Glutamatergic neuron (in vitro differentiated cells): ENCODE measurements around the gene CRACDL. TPM values are rescaled to one million over a fixed set of nuclear protein-coding genes. Genes with fewer than 3 reads are reported as not detected.

Experiments
- DNase-seq: peaks from one replicate; pipeline ENCODE4 v3.0.0; 2022
- H3K27ac Mint-ChIP-seq: one replicate; pipeline ENCODE4 v1.8.0; 2020; ENCODE audit warnings: mild to moderate bottlenecking, mixed read lengths, inconsistent platforms; ENCODE audit not compliant: unreplicated experiment
- H3K27me3 Mint-ChIP-seq: one replicate; pipeline ENCODE4 v1.8.0; 2020; ENCODE audit warnings: mild to moderate bottlenecking, moderate library complexity, mixed read lengths, inconsistent platforms; ENCODE audit not compliant: unreplicated experiment
- H3K36me3 Mint-ChIP-seq: one replicate; pipeline ENCODE4 v1.8.0; 2020; ENCODE audit warnings: mild to moderate bottlenecking, mixed read lengths, inconsistent platforms; ENCODE audit not compliant: unreplicated experiment
- H3K4me1 Mint-ChIP-seq: one replicate; pipeline ENCODE4 v1.8.0; 2020; ENCODE audit warnings: mild to moderate bottlenecking, low read depth, mixed read lengths, inconsistent platforms; ENCODE audit not compliant: unreplicated experiment
- H3K4me3 Mint-ChIP-seq: one replicate; pipeline ENCODE4 v1.8.0; 2020; ENCODE audit warnings: mild to moderate bottlenecking, mixed read lengths, inconsistent platforms; ENCODE audit not compliant: unreplicated experiment
- H3K9me3 Mint-ChIP-seq: one replicate; pipeline ENCODE4 v1.8.0; 2020; ENCODE audit warnings: mild to moderate bottlenecking, moderate library complexity, mixed read lengths, inconsistent platforms; ENCODE audit not compliant: unreplicated experiment
- total RNA-seq: library from RNA; stranded (reverse); fragmentation: NEBNext Ultra II Directional; extraction: Animal tissue kit (Norgen Biotek cat#: 25700); gene quantifications from one replicate; pipeline ENCODE4 v1.2.1, GENCODE V29; 2021; ENCODE audit not compliant: unreplicated experiment
- TF ChIP-seq, protein P1 (sequence below): fragments of 200-600 bp; sonication (generic); IDR thresholded peaks from one replicate; pipeline ENCODE4 v1.5.0; 2021; ENCODE audit not compliant: partially characterized antibody, unreplicated experiment

Gene CRACDL
- total RNA-seq, 1 donor from 2014 or later = 2.1 TPM

DNA sequence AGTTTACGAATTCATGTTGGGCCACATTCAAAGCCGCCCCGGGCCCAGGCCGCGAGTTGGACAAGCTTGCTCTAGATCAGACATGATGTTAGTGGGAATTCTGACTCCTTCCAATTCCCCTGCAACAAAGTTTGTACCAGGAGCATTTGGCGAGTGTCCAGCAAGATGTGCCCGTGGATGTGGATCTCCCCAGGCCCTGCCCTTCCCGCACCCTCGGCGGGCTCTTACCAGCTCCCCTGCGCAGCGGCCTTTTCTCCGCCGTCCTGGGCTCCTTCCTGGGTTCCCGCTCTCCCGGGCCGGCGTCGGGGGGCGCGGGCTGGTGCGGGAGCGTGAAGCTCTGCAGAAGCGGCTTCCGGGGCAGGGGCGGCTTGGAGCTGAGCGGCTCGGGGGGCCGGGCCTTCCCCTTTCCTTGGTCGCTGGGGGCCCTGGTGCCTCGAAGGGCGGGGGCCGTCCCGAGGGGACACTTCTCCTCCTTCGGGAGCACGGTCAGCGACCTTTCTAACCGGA, 114.3 kb downstream of the CRACDL start:
- Mint-ChIP-seq H3K27me3 (peaks cover 11% of the 10 kb centered on the region), H3K27ac (no peak overlapping the region), H3K36me3 (no peaks in the 10 kb centered on the region), H3K4me3 (peak overlapping the region; percentile 64), H3K9me3 (peaks cover 9% of the 10 kb centered on the region), H3K4me1 (peaks cover 6% of the 10 kb centered on the region)
- DNase-seq = no peak
- TF ChIP-seq, protein P1, sequence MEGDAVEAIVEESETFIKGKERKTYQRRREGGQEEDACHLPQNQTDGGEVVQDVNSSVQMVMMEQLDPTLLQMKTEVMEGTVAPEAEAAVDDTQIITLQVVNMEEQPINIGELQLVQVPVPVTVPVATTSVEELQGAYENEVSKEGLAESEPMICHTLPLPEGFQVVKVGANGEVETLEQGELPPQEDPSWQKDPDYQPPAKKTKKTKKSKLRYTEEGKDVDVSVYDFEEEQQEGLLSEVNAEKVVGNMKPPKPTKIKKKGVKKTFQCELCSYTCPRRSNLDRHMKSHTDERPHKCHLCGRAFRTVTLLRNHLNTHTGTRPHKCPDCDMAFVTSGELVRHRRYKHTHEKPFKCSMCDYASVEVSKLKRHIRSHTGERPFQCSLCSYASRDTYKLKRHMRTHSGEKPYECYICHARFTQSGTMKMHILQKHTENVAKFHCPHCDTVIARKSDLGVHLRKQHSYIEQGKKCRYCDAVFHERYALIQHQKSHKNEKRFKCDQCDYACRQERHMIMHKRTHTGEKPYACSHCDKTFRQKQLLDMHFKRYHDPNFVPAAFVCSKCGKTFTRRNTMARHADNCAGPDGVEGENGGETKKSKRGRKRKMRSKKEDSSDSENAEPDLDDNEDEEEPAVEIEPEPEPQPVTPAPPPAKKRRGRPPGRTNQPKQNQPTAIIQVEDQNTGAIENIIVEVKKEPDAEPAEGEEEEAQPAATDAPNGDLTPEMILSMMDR = no peak

DNA sequence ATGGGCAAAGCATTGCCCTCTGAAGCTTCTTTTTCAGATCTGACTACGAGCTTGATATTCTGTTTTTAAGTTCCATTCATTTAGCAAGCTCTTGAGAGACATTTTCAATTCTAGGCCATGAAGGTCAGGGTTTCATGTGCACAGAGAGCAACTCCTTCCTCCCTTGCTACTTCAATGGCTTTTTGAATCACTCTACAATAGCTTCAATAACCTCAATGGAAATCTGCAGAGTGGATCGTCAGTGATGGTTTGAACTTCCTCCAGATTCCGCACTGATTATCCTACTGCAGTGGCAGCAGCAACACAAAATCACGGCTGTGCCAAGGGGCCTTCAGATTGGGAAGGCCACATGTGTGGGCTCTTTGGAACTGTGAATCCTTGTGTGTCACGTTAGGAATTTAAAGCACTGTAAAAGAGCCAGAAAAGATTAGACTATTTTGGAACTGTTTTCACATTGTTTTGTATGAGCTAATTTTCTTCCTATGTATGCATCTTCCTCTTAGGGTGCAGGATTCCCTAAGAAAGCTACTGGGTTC, 116.7 kb downstream of the CRACDL start:
- H3K4me3 Mint-ChIP-seq = no peak overlapping the region
- H3K4me1 Mint-ChIP-seq = peaks cover 6% of the 10 kb centered on the region
- no peak overlapping the region for H3K27ac Mint-ChIP-seq
- peaks cover 10% of the 10 kb centered on the region for H3K27me3 Mint-ChIP-seq
- H3K9me3 Mint-ChIP-seq = peaks cover 13% of the 10 kb centered on the region
- DNase-seq = no peak
- H3K36me3 Mint-ChIP-seq = peaks cover 4% of the 10 kb centered on the region
- TF ChIP-seq, protein P1 = no peak

DNA sequence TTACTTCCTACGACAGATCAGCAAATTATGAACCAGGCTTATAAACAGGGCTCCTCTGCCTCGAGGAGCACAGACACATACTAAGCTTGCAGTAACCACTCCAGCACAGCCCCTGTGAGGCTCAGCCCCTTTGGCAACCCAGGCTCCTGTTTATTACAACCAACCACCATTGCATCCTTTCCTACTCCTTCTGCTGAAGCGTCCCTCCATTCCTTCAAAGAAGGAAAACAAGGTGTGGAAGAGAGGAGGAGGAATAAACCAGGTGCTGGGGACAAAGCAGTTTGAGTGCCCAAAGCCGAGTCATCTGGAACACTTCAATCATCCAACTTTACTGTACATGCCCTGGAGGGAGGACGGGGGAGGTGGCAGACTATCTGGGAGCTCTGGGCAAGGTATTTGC, 117.9 kb downstream of the CRACDL start:
- H3K27ac Mint-ChIP-seq = no peak overlapping the region
- H3K36me3 Mint-ChIP-seq = peaks cover 4% of the 10 kb centered on the region
- no peak overlapping the region for H3K4me3 Mint-ChIP-seq
- no peak for DNase-seq
- peaks cover 8% of the 10 kb centered on the region for H3K9me3 Mint-ChIP-seq
- TF ChIP-seq, protein P1 = no peak
- no peaks in the 10 kb centered on the region for H3K4me1 Mint-ChIP-seq
- peaks cover 2% of the 10 kb centered on the region for H3K27me3 Mint-ChIP-seq

DNA sequence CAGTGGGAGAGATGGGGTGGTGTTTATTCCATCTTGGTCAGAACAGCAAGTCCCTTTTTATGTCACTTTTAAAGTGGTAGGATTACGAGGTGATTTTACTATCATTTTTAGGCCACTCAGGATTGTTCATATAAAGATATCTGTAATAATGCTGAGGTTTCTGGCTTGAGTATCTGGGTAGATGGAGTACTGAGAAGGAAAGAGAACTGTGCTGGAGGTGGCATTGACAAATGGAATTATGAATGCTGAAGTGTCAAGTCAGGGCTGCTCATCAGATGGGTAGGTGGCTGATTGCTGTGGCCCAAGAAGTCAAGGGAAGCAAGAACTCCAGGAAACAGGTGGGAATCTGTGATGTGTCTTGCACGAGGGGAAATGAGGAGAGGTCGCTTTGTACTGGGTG, 119.7 kb downstream of the CRACDL start:
- TF ChIP-seq, protein P1 = no peak
- Mint-ChIP-seq H3K27ac (no peak overlapping the region), H3K4me3 (no peak overlapping the region), H3K27me3 (peaks cover 2% of the 10 kb centered on the region), H3K9me3 (peaks cover 6% of the 10 kb centered on the region), H3K4me1 (no peaks in the 10 kb centered on the region), H3K36me3 (peaks cover 4% of the 10 kb centered on the region)
- no peak for DNase-seq

DNA sequence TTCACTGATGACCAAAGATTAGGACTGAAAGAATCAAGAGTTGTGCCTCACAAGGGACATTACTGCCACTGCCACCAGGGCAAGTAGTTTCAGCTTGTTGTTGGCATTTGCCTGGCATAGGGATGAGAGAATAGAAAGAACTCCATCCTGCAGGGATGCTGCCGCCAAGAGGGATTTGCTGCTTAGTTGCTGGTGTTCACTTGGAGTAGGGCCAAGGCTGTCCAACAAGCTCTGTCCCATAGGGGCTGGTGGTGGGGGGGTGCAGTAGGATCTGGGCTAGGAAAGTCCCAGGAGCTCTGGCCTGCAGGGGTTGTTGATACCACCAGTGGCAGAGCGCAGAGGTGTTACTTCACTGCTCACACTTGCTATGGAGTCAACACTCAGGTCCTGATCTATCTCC, 120.2 kb downstream of the CRACDL start:
- DNase-seq = no peak
- TF ChIP-seq, protein P1 = no peak
- no peak overlapping the region for H3K4me3 Mint-ChIP-seq

More for the DNA sequence above, 120.2 kb downstream of the CRACDL start:
- Mint-ChIP-seq H3K36me3 (peaks cover 4% of the 10 kb centered on the region), H3K9me3 (peaks cover 6% of the 10 kb centered on the region), H3K27ac (no peak overlapping the region), H3K27me3 (peaks cover 2% of the 10 kb centered on the region), H3K4me1 (peaks cover 3% of the 10 kb centered on the region)
